GM23338 (cell line): ENCODE results near the gene CSRNP3.

ENCODE experiments used
- EZH2 ChIP-seq: fragments of 200-600 bp; sonication (generic); IDR thresholded peaks from one replicate; pipeline ENCODE4 v1.8.0; 2017; ENCODE audit warnings: antibody characterized with exemption, mild to moderate bottlenecking, low read depth; ENCODE audit not compliant: unreplicated experiment
- EZH2phosphoT487 ChIP-seq: fragments of 200-600 bp; sonication (generic); IDR thresholded peaks from one replicate; pipeline ENCODE4 v1.8.1; 2018; ENCODE audit warnings: antibody characterized with exemption; ENCODE audit not compliant: unreplicated experiment
- TF ChIP-seq, protein P1 (sequence below), 2 experiments: fragments of 200-600 bp in 1 of 2; sonication (generic) in 1 of 2; conservative IDR thresholded peaks; 2 replicates each; pipeline versions ENCODE4 v1.5.1 to v1.6.1; 2016 to 2017; ENCODE audit warnings: antibody characterized with exemption in 2 of 2, low read depth in 2 of 2, mild to moderate bottlenecking in 2 of 2, moderate library complexity in 1 of 2

GRCh38 chr2:165562233-165562632 is 92.7 kb downstream of the CSRNP3 start:
- TF ChIP-seq, protein P1, sequence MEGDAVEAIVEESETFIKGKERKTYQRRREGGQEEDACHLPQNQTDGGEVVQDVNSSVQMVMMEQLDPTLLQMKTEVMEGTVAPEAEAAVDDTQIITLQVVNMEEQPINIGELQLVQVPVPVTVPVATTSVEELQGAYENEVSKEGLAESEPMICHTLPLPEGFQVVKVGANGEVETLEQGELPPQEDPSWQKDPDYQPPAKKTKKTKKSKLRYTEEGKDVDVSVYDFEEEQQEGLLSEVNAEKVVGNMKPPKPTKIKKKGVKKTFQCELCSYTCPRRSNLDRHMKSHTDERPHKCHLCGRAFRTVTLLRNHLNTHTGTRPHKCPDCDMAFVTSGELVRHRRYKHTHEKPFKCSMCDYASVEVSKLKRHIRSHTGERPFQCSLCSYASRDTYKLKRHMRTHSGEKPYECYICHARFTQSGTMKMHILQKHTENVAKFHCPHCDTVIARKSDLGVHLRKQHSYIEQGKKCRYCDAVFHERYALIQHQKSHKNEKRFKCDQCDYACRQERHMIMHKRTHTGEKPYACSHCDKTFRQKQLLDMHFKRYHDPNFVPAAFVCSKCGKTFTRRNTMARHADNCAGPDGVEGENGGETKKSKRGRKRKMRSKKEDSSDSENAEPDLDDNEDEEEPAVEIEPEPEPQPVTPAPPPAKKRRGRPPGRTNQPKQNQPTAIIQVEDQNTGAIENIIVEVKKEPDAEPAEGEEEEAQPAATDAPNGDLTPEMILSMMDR (conservative IDR thresholded peaks at IDR 0.05; ENCODE audit: low read depth in 2 of 2) = no peak
- TF ChIP-seq EZH2 = no peak
- TF ChIP-seq EZH2phosphoT487 = no peak
